ENCODE measurements around the gene TNS1. TPM values are rescaled to one million over a fixed set of nuclear protein-coding genes. Genes with fewer than 3 reads are reported as not detected.

Gene TNS1
- total RNA-seq, 1 experiment from 2014 or later = 1.5 TPM

DNA sequence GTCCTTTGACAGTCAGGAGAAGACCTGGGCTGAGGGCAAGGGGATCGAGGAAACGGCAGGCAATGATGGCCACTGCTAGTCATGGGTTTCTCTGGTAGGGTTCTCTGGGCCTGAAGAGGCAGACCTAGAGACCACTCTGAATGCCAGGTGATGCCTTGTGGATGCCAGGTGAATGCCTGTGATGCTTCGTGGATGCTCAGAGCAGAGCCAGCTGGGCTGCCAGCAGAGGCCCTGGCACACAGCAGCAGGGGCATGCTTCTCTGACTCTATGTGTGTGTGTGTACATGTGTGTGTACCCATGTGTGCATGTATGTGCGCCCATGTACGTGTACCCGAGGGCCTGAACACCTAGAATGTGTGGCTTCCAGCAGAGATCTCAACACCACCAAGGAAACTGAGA, 172.0 kb downstream of the TNS1 start:
- Histone ChIP-seq H3K4me2 (ENCODE audit: low read length) (no peak overlapping the region), H3K4me1 (ENCODE audit: insufficient read depth, low read length) (no peaks in the 10 kb centered on the region), H4K20me1 (ENCODE audit: low read length) (no peaks in the 10 kb centered on the region), H3K9me2 (replicated peaks; ENCODE audit: low read length) (no peaks in the 10 kb centered on the region), H3K27ac (ENCODE audit: low read length) (no peak overlapping the region), H3F3A (ENCODE audit: low read length, unreplicated experiment) (no peaks in the 10 kb centered on the region), H3K9me3 (ENCODE audit: low read length) (no peaks in the 10 kb centered on the region), H3K9ac (ENCODE audit: low read length) (no peak overlapping the region), H3K4me3 (ENCODE audit: low read length) (no peak overlapping the region), H3K79me2 (ENCODE audit: low read length) (no peaks in the 10 kb centered on the region), H3K36me3 (ENCODE audit: low read depth, low read length) (no peaks in the 10 kb centered on the region), H3K27me3 (ENCODE audit: low read length) (peaks cover 39% of the 10 kb centered on the region), H2AFZ (ENCODE audit: low read length) (no peak overlapping the region)
- intact Hi-C loops (cut with micrococcal nuclease) = no loop called here
- BruUV-seq (replicated peaks) = no TSS peak
- CTCF ChIA-PET = no interaction called here
- POLR2A ChIA-PET (ENCODE audit: unreplicated experiment) = no interaction called here
- TF ChIP-seq EZH2phosphoT487 (IDR thresholded peaks at IDR 0.05; ENCODE audit: borderline replicate concordance, low read length) (no peak), EZH2 (IDR thresholded peaks at IDR 0.05; ENCODE audit: low read length, unreplicated experiment) (no peak)
- TF ChIP-seq, protein P1, sequence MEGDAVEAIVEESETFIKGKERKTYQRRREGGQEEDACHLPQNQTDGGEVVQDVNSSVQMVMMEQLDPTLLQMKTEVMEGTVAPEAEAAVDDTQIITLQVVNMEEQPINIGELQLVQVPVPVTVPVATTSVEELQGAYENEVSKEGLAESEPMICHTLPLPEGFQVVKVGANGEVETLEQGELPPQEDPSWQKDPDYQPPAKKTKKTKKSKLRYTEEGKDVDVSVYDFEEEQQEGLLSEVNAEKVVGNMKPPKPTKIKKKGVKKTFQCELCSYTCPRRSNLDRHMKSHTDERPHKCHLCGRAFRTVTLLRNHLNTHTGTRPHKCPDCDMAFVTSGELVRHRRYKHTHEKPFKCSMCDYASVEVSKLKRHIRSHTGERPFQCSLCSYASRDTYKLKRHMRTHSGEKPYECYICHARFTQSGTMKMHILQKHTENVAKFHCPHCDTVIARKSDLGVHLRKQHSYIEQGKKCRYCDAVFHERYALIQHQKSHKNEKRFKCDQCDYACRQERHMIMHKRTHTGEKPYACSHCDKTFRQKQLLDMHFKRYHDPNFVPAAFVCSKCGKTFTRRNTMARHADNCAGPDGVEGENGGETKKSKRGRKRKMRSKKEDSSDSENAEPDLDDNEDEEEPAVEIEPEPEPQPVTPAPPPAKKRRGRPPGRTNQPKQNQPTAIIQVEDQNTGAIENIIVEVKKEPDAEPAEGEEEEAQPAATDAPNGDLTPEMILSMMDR (conservative IDR thresholded peaks at IDR 0.05; ENCODE audit: low read depth, low read length) = no peak
- DNase-seq (no peak), ATAC-seq (no peak)

- H3F3A ChIP-seq (ENCODE audit: low read length, unreplicated experiment) = no peaks in the 10 kb centered on the region
- no peak overlapping the region for H3K9ac ChIP-seq (ENCODE audit: low read length)
- peaks cover 46% of the 10 kb centered on the region for H3K27me3 ChIP-seq (ENCODE audit: low read length)
- H3K9me2 ChIP-seq (replicated peaks; ENCODE audit: low read length) = no peaks in the 10 kb centered on the region
- intact Hi-C loops (cut with micrococcal nuclease) = no loop called here
- no TSS peak for BruUV-seq (replicated peaks)
- no peaks in the 10 kb centered on the region for H4K20me1 ChIP-seq (ENCODE audit: low read length)
- H3K36me3 ChIP-seq (ENCODE audit: low read depth, low read length) = no peaks in the 10 kb centered on the region
- no peak overlapping the region for H3K27ac ChIP-seq (ENCODE audit: low read length)
- DNase-seq (no peak), ATAC-seq (no peak)
- no peaks in the 10 kb centered on the region for H3K9me3 ChIP-seq (ENCODE audit: low read length)
- no peaks in the 10 kb centered on the region for H3K4me1 ChIP-seq (ENCODE audit: insufficient read depth, low read length)
- ChIA-PET POLR2A (ENCODE audit: unreplicated experiment) (no interaction called here), CTCF (no interaction called here)
- no peak overlapping the region for H3K4me3 ChIP-seq (ENCODE audit: low read length)
- H3K4me2 ChIP-seq (ENCODE audit: low read length) = no peak overlapping the region
- no peak for TF ChIP-seq EZH2phosphoT487 (IDR thresholded peaks at IDR 0.05; ENCODE audit: borderline replicate concordance, low read length)
- no peak for TF ChIP-seq EZH2 (IDR thresholded peaks at IDR 0.05; ENCODE audit: low read length, unreplicated experiment)
- no peaks in the 10 kb centered on the region for H3K79me2 ChIP-seq (ENCODE audit: low read length)
- H2AFZ ChIP-seq (ENCODE audit: low read length) = no peak overlapping the region
Observed at GRCh38 chr2:217830061-217830460, 172.7 kb downstream of the TNS1 start.

DNA sequence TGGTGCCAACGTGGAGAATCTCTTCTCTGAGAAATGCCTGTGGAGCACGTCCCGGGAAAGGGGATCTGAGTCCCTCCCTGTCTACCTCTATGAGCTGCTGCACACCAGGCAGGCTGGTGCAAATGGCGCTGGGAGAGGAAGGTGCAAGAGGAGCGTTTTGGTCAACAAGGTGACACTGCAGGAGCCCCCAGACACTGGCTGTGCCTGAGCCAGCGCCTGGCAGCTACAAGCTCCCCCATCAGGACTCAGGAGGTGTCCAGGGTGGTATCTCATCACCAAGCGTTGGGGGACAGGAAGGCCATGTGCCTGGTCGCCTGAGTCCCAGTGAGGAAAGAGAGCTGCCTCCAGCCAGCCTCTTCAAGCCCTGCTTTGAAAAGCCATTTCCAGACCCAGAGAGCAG, 173.4 kb downstream of the TNS1 start:
- ChIA-PET POLR2A (ENCODE audit: unreplicated experiment) (no interaction called here), CTCF (no interaction called here)

More for the DNA sequence above, 173.4 kb downstream of the TNS1 start:
- Histone ChIP-seq H4K20me1 (ENCODE audit: low read length) (no peaks in the 10 kb centered on the region), H3K9me3 (ENCODE audit: low read length) (no peaks in the 10 kb centered on the region), H3K9me2 (replicated peaks; ENCODE audit: low read length) (no peaks in the 10 kb centered on the region), H3K79me2 (ENCODE audit: low read length) (no peaks in the 10 kb centered on the region), H3K36me3 (ENCODE audit: low read depth, low read length) (no peaks in the 10 kb centered on the region), H3K9ac (ENCODE audit: low read length) (no peak overlapping the region), H3K27me3 (ENCODE audit: low read length) (peaks cover 52% of the 10 kb centered on the region), H3K27ac (ENCODE audit: low read length) (no peak overlapping the region), H3K4me3 (ENCODE audit: low read length) (no peak overlapping the region), H3K4me2 (ENCODE audit: low read length) (no peak overlapping the region), H3F3A (ENCODE audit: low read length, unreplicated experiment) (no peaks in the 10 kb centered on the region), H3K4me1 (ENCODE audit: insufficient read depth, low read length) (no peaks in the 10 kb centered on the region), H2AFZ (ENCODE audit: low read length) (no peak overlapping the region)
- DNase-seq (no peak), ATAC-seq (no peak)
- no peak for TF ChIP-seq EZH2 (IDR thresholded peaks at IDR 0.05; ENCODE audit: low read length, unreplicated experiment)
- TF ChIP-seq, protein P1 (conservative IDR thresholded peaks at IDR 0.05; ENCODE audit: low read depth, low read length) = no peak
- no peak for TF ChIP-seq EZH2phosphoT487 (IDR thresholded peaks at IDR 0.05; ENCODE audit: borderline replicate concordance, low read length)
- no TSS peak for BruUV-seq (replicated peaks)
- intact Hi-C loops (cut with micrococcal nuclease) = no loop called here
